H1 (cell line): ENCODE results near the gene UPK1B. TPM values are rescaled to one million over a fixed set of nuclear protein-coding genes. Genes with fewer than 3 reads are reported as not detected.

Experiments
- CTCF ChIA-PET: fragments of 300-600 bp; sonication (Branson Sonifier 250); formaldehyde crosslinking; loops from one replicate; lab custom pipeline; 2021; ENCODE audit not compliant: partially characterized antibody; lab: Charles Lee
- POLR2A ChIA-PET: fragments of 300-600 bp; sonication (Branson Sonifier 250); formaldehyde crosslinking; loops from one replicate; lab custom pipeline; 2021; ENCODE audit warnings: inconsistent platforms; ENCODE audit not compliant: partially characterized antibody; lab: Charles Lee
- DNase-seq, 2 experiments: peaks; one replicate each; pipeline versions ENCODE4 v3.0.0 to v3.0.0-alpha.2; 2010 to 2022; ENCODE audit warnings: low spot score in 2 of 2, low read depth in 1 of 2, mixed read lengths in 1 of 2
- FAIRE-seq: peaks from 2 replicates; lab custom pipeline; 2011; peaks lifted over from hg19 to GRCh38; lab: Jason Lieb, UNC
- H2AFZ ChIP-seq: 2 replicates; pipeline ENCODE4 v1.8.1; 2012; ENCODE audit warnings: low read length, inconsistent platforms
- H2AK5ac ChIP-seq: 2 replicates; pipeline ENCODE4 v1.6.1; 2013; ENCODE audit warnings: low read depth, low read length
- H2BK120ac ChIP-seq: replicated peaks from 2 replicates; pipeline ENCODE3; 2013; ENCODE audit warnings: low read depth, low read length, inconsistent platforms
- H2BK12ac ChIP-seq: 2 replicates; pipeline ENCODE4 v1.6.1; 2013; ENCODE audit warnings: low read depth, low read length
- H2BK15ac ChIP-seq: 2 replicates; pipeline ENCODE4 v1.6.1; 2013; ENCODE audit warnings: low read length
- H2BK20ac ChIP-seq: 2 replicates; pipeline ENCODE4 v1.6.1; 2013; ENCODE audit warnings: low read length
- H2BK5ac ChIP-seq: 2 replicates; pipeline ENCODE4 v1.6.1; 2013; ENCODE audit warnings: low read depth, low read length
- H3K14ac ChIP-seq: 2 replicates; pipeline ENCODE4 v1.6.1; 2013; ENCODE audit warnings: inconsistent platforms; ENCODE audit not compliant: insufficient read length
- H3K18ac ChIP-seq: 2 replicates; pipeline ENCODE4 v1.6.1; 2013; ENCODE audit warnings: low read length; ENCODE audit errors: extremely low read depth
- H3K23ac ChIP-seq: 2 replicates; pipeline ENCODE4 v1.6.1; 2013; ENCODE audit warnings: inconsistent platforms; ENCODE audit not compliant: insufficient read length
- H3K23me2 ChIP-seq: 2 replicates; pipeline ENCODE4 v1.6.1; 2013; ENCODE audit warnings: low read depth, low read length
- H3K27ac ChIP-seq: 2 replicates; pipeline ENCODE4 v1.6.1; 2011; ENCODE audit warnings: low read depth, low read length, inconsistent platforms
- H3K27me3 ChIP-seq, 4 experiments: replicated peaks in 1 of 4; 1 replicate in 1 of 4; 2 replicates in 3 of 4; pipeline versions ENCODE4 v1.6.1 to v1.8.1; 2011 to 2013; ENCODE audit warnings: low read length in 3 of 4, mild to moderate bottlenecking in 3 of 4, inconsistent platforms in 2 of 4, mixed read lengths in 2 of 4, moderate library complexity in 1 of 4; ENCODE audit not compliant: control insufficient read depth in 3 of 4, insufficient read depth in 3 of 4; ENCODE audit errors: extremely low read depth in 1 of 4
- H3K36me3 ChIP-seq, 4 experiments: 2 replicates each; pipeline versions ENCODE4 v1.6.1 to v1.8.1; 2011 to 2013; ENCODE audit warnings: mild to moderate bottlenecking in 4 of 4, low read length in 3 of 4, moderate library complexity in 2 of 4, control low read depth in 1 of 4, inconsistent platforms in 1 of 4; ENCODE audit not compliant: insufficient read depth in 4 of 4, control insufficient read depth in 2 of 4
- H3K4ac ChIP-seq: replicated peaks from 2 replicates; pipeline ENCODE3; 2013; ENCODE audit warnings: low read length, low read depth, mixed read lengths, inconsistent platforms; ENCODE audit not compliant: insufficient read length
- H3K4me1 ChIP-seq, 4 experiments: replicated peaks in 1 of 4; 1 replicate in 1 of 4; 2 replicates in 3 of 4; pipeline versions ENCODE4 v1.6.1 to v1.8.1; 2011 to 2013; ENCODE audit warnings: low read length in 3 of 4, inconsistent platforms in 2 of 4, mixed read lengths in 1 of 4; ENCODE audit not compliant: insufficient read depth in 4 of 4, control insufficient read depth in 3 of 4
- H3K4me2 ChIP-seq, 2 experiments: 2 replicates each; pipeline versions ENCODE4 v1.6.1 to v1.8.1; 2011 to 2013; ENCODE audit warnings: low read depth in 2 of 2, low read length in 2 of 2, control low read depth in 1 of 2, inconsistent platforms in 1 of 2, mild to moderate bottlenecking in 1 of 2; ENCODE audit not compliant: insufficient read depth in 1 of 2
- H3K4me3 ChIP-seq, 4 experiments: fragments of 200-600, 300-600 bp in 1 of 4; sonication (generic), shearing (Covaris generic), sonication (Bioruptor Twin) in 1 of 4; 2 replicates each; pipeline versions ENCODE4 v1.5.1 to v1.8.1; 2011 to 2016; ENCODE audit warnings: low read length in 4 of 4, low read depth in 3 of 4, control low read depth in 2 of 4, inconsistent platforms in 2 of 4, mild to moderate bottlenecking in 2 of 4, mixed read lengths in 1 of 4, moderate library complexity in 1 of 4; ENCODE audit not compliant: insufficient read depth in 2 of 4; ENCODE audit errors: extremely low read depth in 1 of 4
- H3K56ac ChIP-seq: replicated peaks from 2 replicates; pipeline ENCODE3; 2013; ENCODE audit warnings: low read depth, mild to moderate bottlenecking, mixed read lengths, low read length, inconsistent platforms; ENCODE audit not compliant: insufficient read length
- H3K79me1 ChIP-seq: 2 replicates; pipeline ENCODE4 v1.6.1; 2013; ENCODE audit warnings: low read depth, low read length, control low read depth
- H3K79me2 ChIP-seq, 2 experiments: 2 replicates each; pipeline versions ENCODE4 v1.6.1 to v1.8.1; 2012 to 2013; ENCODE audit warnings: low read length in 2 of 2, mild to moderate bottlenecking in 2 of 2, inconsistent platforms in 1 of 2; ENCODE audit not compliant: insufficient read depth in 2 of 2, control insufficient read depth in 1 of 2
- H3K9ac ChIP-seq, 4 experiments: replicated peaks in 1 of 4; 1 replicate in 1 of 4; 2 replicates in 3 of 4; pipeline versions ENCODE4 v1.6.1 to v1.8.1; 2011 to 2013; ENCODE audit warnings: low read depth in 3 of 4, low read length in 3 of 4, control low read depth in 2 of 4, mild to moderate bottlenecking in 2 of 4, moderate library complexity in 2 of 4, inconsistent platforms in 1 of 4; ENCODE audit errors: extremely low read depth in 1 of 4
- H3K9me3 ChIP-seq, 2 experiments: 2 replicates each; pipeline versions ENCODE4 v1.6.1 to v1.8.1; 2012 to 2013; ENCODE audit warnings: mild to moderate bottlenecking in 2 of 2, moderate library complexity in 2 of 2, control low read depth in 1 of 2, inconsistent platforms in 1 of 2, low read depth in 1 of 2, low read length in 1 of 2, mixed read lengths in 1 of 2; ENCODE audit not compliant: insufficient read depth in 2 of 2
- H4K20me1 ChIP-seq, 2 experiments: replicated peaks in 1 of 2; 2 replicates each; pipeline versions ENCODE3 to v1.8.1; 2011 to 2013; ENCODE audit warnings: inconsistent platforms in 2 of 2, low read length in 2 of 2, mild to moderate bottlenecking in 1 of 2; ENCODE audit not compliant: insufficient read depth in 2 of 2, control insufficient read depth in 1 of 2
- H4K5ac ChIP-seq: 2 replicates; pipeline ENCODE4 v1.6.1; 2013; ENCODE audit warnings: low read length, low read depth, mixed read lengths, inconsistent platforms; ENCODE audit not compliant: insufficient read length
- H4K8ac ChIP-seq: 2 replicates; pipeline ENCODE4 v1.8.0; 2013; ENCODE audit warnings: mild to moderate bottlenecking, moderate library complexity, low read length, inconsistent platforms; ENCODE audit not compliant: insufficient read depth; ENCODE audit errors: extremely low read depth
- H4K91ac ChIP-seq: replicated peaks from 2 replicates; pipeline ENCODE3; 2013; ENCODE audit warnings: low read length, mixed read lengths, inconsistent platforms; ENCODE audit not compliant: insufficient read length
- CTBP2 ChIP-seq: IDR thresholded peaks from 2 replicates; pipeline ENCODE4 v1.7.0; 2011; ENCODE audit warnings: borderline replicate concordance, mild to moderate bottlenecking, moderate library complexity, mixed read lengths, low read length; ENCODE audit not compliant: insufficient read depth, insufficient read length
- GTF2F1 ChIP-seq: IDR thresholded peaks from 2 replicates; pipeline ENCODE4 v1.6.1; 2012; ENCODE audit warnings: low read depth, low read length, improper control_type of control experiment, borderline replicate concordance
- HDAC2 ChIP-seq, 2 experiments: fragments of 300-600 bp in 1 of 2; sonication (generic) in 1 of 2; IDR thresholded peaks; 2 replicates each; pipeline ENCODE4 v1.6.1; 2011 to 2012; ENCODE audit warnings: low read depth in 2 of 2, low read length in 2 of 2, mild to moderate bottlenecking in 2 of 2, moderate library complexity in 2 of 2, borderline replicate concordance in 1 of 2, inconsistent platforms in 1 of 2
- RNF2 ChIP-seq: fragments of 200-900, 300-1000 bp; sonication (generic); IDR thresholded peaks from 2 replicates; pipeline ENCODE4 v1.7.1; 2016; ENCODE audit warnings: borderline replicate concordance, low read depth, mild to moderate bottlenecking, antibody characterized with exemption, low read length; ENCODE audit not compliant: poor library complexity, severe bottlenecking; ENCODE audit errors: missing control alignments
- SIN3A ChIP-seq, 2 experiments: IDR thresholded peaks in 1 of 2; conservative IDR thresholded peaks in 1 of 2; 2 replicates each; pipeline ENCODE4 v1.6.1; 2011 to 2012; ENCODE audit warnings: low read length in 2 of 2, improper control_type of control experiment in 1 of 2, low read depth in 1 of 2, mild to moderate bottlenecking in 1 of 2
- TAF1 ChIP-seq: IDR thresholded peaks from 2 replicates; pipeline ENCODE4 v1.6.1; 2011; ENCODE audit warnings: mild to moderate bottlenecking, low read depth, low read length
- WGBS, 2 experiments: shearing (Covaris generic) in 1 of 2; methylation state at CpG; one replicate each; pipeline versions ENCODE4 v1.1.6 to v1.1.7; 2013 to 2015; ENCODE audit warnings: low lambda C conversion rate in 2 of 2, mixed read lengths in 2 of 2, inconsistent platforms in 1 of 2, low coverage in 1 of 2, missing lambda C conversion rate in 1 of 2; ENCODE audit not compliant: insufficient replicate concordance in 2 of 2, insufficient coverage in 1 of 2, insufficient read length in 1 of 2; ENCODE audit errors: extremely low coverage in 1 of 2, missing lambda C conversion rate in 1 of 2; 5-methylcytosine and 5-hydroxymethylcytosine counted together
- polyA plus RNA-seq, 7 experiments: library from polyadenylated mRNA; depleted of rRNA in 3 of 7; stranded (reverse) in 5 of 7; unstranded in 2 of 7; fragments of >200 nt in 5 of 7; fragments of 200-250 nt in 2 of 7; gene quantifications; 1 replicate in 5 of 7; 2 replicates in 1 of 7; 4 replicates in 1 of 7; pipeline versions ENCODE4 v1.2.1 to v1.2.3, GENCODE V29; 2011 to 2013; ENCODE audit warnings: missing spikeins in 2 of 7, mixed read lengths in 2 of 7
- total RNA-seq: library from RNA; stranded (reverse); fragmentation: NEBNext Ultra II Directional; extraction: Animal tissue kit (Norgen Biotek cat#: 25700); gene quantifications from 2 replicates; pipeline ENCODE4 v1.2.1, GENCODE V29; 2021

The UPK1B gene
- total and polyA plus RNA-seq, 2 of the 8 experiments (the other 6 are each of a cell fraction or from before 2014, with no cell fraction given): 0.67 to 0.68 TPM

- Histone ChIP-seq H3K27ac (no peak overlapping the region), H3K79me2 (no peaks in the 10 kb centered on the region), H4K20me1 (peaks cover 0 to 2% of the 10 kb centered on the region in 2 experiments), H4K91ac (no peak overlapping the region), H3K23ac (no peak overlapping the region), H3K4me2 (no peak overlapping the region), H3K79me1 (no peaks in the 10 kb centered on the region), H2BK20ac (no peak overlapping the region), H4K8ac (no peak overlapping the region), H3K23me2 (no peaks in the 10 kb centered on the region; the same call in 1 of the 2 replicates), H2AFZ (no peak overlapping the region), H4K5ac (no peak overlapping the region), H2BK5ac (no peak overlapping the region), H3K4ac (no peak overlapping the region), H2BK12ac (no peak overlapping the region), H3K18ac (no peak overlapping the region), H2BK15ac (no peak overlapping the region), H3K9me3 (no peaks in the 10 kb centered on the region), H3K9ac (no peak overlapping the region), H3K4me3 (no peak overlapping the region), H3K4me1 (no peaks in the 10 kb centered on the region), H3K14ac (no peak overlapping the region), H3K36me3 (peaks cover 0 to 64% (median 36%) of the 10 kb centered on the region in 4 experiments; a peak in 6 of 8 replicates), H2BK120ac (no peak overlapping the region), H3K27me3 (no peaks in the 10 kb centered on the region), H2AK5ac (no peak overlapping the region), H3K56ac (no peak overlapping the region)
- ChIA-PET POLR2A (interaction anchor here (1.0 to 1.3 kb wide), 2 partner anchors 14 to 26 kb away, joined by 3 read pairs; no protein-coding TSS in a partner anchor), CTCF (interaction anchor here (1.1 to 1.6 kb wide), 5 partner anchors 11 to 113 kb away, joined by 3 to 5 read pairs (median 4); partner anchors contain the start of gene TEX55)
- FAIRE-seq (no peak), DNase-seq (no peak)
- no peak for TF ChIP-seq HDAC2 (IDR thresholded peaks at IDR 0.05; ENCODE audit: borderline replicate concordance in 1 of 2, low read depth in 2 of 2, low read length in 2 of 2)
- TF ChIP-seq TAF1: no peak
- TF ChIP-seq GTF2F1: no peak
- no peak for TF ChIP-seq RNF2
- no peak for TF ChIP-seq CTBP2
- no peak for TF ChIP-seq SIN3A (conservative IDR thresholded peaks at IDR 0.05 in 1 of 2, IDR thresholded peaks at IDR 0.05 in 1 of 2; ENCODE audit: low read depth in 1 of 2, low read length in 2 of 2)
- 61% methylated on average over 4 of the region's 4 CpGs; no CpG with 5 or more reads in 1 of the 2 experiments for WGBS, 2 experiments
These were observed 37.8 kb downstream of the UPK1B start for GRCh38 chr3:119211193-119211592.
